Activated CD8-positive, alpha-beta T cell treated with anti-CD3 and anti-CD28 coated beads, Interleukin-2, amount 10 ng/mL, durations not matched to agents 7 days and 5 days (primary cell): ENCODE data around the gene TMEM229A. TPM values are rescaled to one million over a fixed set of nuclear protein-coding genes. Genes with fewer than 3 reads are reported as not detected.
A peak's percentile ranks its signal among the peaks of the same experiment; 100 is the strongest.
"Not testable (repeated sequence)": the region's sequence is repeated elsewhere in the genome, so short reads cannot be mapped to it uniquely, and the experiment has no call there.

Experiments
- ATAC-seq: fragments of 150-1000 bp; cut with Tn5 transposase; one replicate; pipeline ENCODE4 v1.10.0; 2021; ENCODE audit warnings: moderate library complexity
- CTCF ChIA-PET: fragments of 350-600 bp; sonication (Branson Sonifier 250); formaldehyde crosslinking; loops from one replicate; lab custom pipeline; 2021; ENCODE audit warnings: antibody characterized with exemption; lab: Charles Lee
- POLR2A ChIA-PET: fragments of 350-600 bp; sonication (Branson Sonifier 250); formaldehyde crosslinking; loops from one replicate; lab custom pipeline; 2021; ENCODE audit warnings: antibody characterized with exemption; lab: Charles Lee
- DNase-seq: peaks from one replicate; pipeline ENCODE4 v3.0.0-alpha.2; 2020
- H3K27ac Mint-ChIP-seq: one replicate; pipeline ENCODE4 v1.8.0; 2021; ENCODE audit warnings: mild to moderate bottlenecking, mixed read lengths
- H3K27me3 Mint-ChIP-seq: one replicate; pipeline ENCODE4 v1.8.0; 2021; ENCODE audit warnings: low read depth, mixed read lengths
- H3K36me3 Mint-ChIP-seq: one replicate; pipeline ENCODE4 v1.8.0; 2021; ENCODE audit warnings: low read depth, mixed read lengths
- H3K4me1 Mint-ChIP-seq: one replicate; pipeline ENCODE4 v1.8.0; 2021; ENCODE audit warnings: low read depth, mixed read lengths
- H3K4me3 Mint-ChIP-seq: one replicate; pipeline ENCODE4 v1.8.0; 2021; ENCODE audit warnings: mild to moderate bottlenecking, mixed read lengths
- H3K9me3 Mint-ChIP-seq: one replicate; pipeline ENCODE4 v1.8.0; 2022; ENCODE audit warnings: mixed read lengths; ENCODE audit not compliant: insufficient read depth
- total RNA-seq, 2 experiments: library from RNA; stranded (reverse); gene quantifications; one replicate each; pipeline ENCODE4 v1.2.3, GENCODE V29; 2021

Gene TMEM229A
- total RNA-seq, 2 experiments from 2014 or later = not detected

DNA sequence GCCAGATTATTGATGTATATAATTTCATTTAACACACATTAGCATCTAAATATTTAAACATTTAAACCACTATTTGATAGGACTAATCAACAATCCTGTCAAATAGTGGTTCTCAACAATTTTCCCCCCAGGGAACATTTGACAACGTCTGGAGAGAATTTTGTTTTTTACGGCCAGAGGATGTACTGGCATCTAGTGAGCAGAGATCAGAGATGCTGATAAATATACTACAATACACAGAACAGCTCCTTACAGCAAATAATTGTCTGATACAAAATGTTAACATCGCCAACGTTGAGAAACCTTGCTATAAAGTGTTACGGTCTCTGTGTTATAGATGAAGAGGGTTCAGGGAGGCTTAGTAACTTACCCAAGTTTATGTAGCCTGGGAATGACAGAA lies 25.0 kb upstream of the TMEM229A start:
- H3K9me3 Mint-ChIP-seq = no peaks in the 10 kb centered on the region
- ATAC-seq (no peak), DNase-seq (no peak)
- no peaks in the 10 kb centered on the region for H3K36me3 Mint-ChIP-seq
- ChIA-PET POLR2A (no interaction called here), CTCF (no interaction called here)
- no peak overlapping the region for H3K27ac Mint-ChIP-seq
- no peak overlapping the region for H3K4me3 Mint-ChIP-seq
- no peaks in the 10 kb centered on the region for H3K4me1 Mint-ChIP-seq
- no peaks in the 10 kb centered on the region for H3K27me3 Mint-ChIP-seq

DNA sequence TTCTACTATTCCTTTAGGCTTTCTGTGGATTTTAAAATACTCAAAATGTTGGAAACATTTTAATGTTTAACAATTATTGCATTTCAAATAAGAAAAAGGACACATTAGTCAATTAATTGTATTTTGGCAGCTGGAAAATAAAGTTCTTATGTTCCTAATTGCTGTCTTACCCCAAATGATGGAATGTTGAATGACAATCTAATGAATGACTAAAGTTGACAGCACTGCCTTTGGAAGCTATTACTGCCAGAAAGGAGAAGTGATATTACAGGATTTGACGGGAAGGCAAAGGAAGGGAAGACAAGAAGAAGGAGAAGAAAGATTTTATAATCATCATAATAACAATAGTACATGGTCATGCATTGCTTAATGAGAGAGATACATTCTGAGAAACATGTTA lies 23.4 kb upstream of the TMEM229A start:
- ChIA-PET CTCF (no interaction called here), POLR2A (no interaction called here)
- no peak overlapping the region for H3K4me3 Mint-ChIP-seq

DNA sequence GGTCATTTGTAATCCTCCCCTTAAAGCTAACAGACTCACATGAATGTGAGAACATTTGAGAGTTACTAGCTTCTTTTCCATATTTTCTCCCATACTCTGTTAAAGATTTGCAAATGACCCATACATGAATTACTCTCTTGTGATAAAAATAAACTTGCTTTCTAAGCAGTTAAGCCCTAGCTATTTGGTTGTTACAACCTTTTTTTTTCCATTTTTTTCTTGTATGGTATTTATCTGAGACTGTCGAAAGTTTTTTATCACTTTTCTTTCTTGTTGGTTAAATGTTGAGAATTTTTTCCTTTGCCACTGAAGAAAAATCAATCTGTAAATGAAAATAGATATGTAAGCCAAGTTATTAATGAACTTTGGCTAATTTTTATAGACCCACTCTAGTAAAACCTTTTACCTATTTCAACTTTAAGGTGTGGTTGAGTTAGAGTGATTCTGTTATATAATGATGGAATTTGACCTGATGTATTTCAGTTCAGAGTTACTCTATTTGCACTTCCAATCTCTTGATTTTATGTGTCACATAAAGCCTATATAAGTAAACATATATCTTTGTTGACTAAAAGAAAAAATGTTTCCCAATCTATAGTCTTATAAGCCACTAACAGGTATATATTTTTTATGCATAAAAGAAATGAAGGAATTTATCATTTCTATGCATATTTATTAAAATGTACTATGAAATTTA lies 19.0 kb upstream of the TMEM229A start:
- ChIA-PET POLR2A (no interaction called here), CTCF (no interaction called here)
- Mint-ChIP-seq H3K4me1 (no peaks in the 10 kb centered on the region), H3K36me3 (no peaks in the 10 kb centered on the region), H3K9me3 (no peaks in the 10 kb centered on the region), H3K4me3 (no peak overlapping the region), H3K27ac (no peak overlapping the region), H3K27me3 (no peaks in the 10 kb centered on the region)
- ATAC-seq (no peak), DNase-seq (no peak)

More for the DNA sequence above, 23.4 kb upstream of the TMEM229A start:
- ATAC-seq (no peak), DNase-seq (no peak)
- no peaks in the 10 kb centered on the region for H3K36me3 Mint-ChIP-seq
- no peaks in the 10 kb centered on the region for H3K4me1 Mint-ChIP-seq
- H3K27ac Mint-ChIP-seq = no peak overlapping the region
- no peaks in the 10 kb centered on the region for H3K27me3 Mint-ChIP-seq
- no peaks in the 10 kb centered on the region for H3K9me3 Mint-ChIP-seq

DNA sequence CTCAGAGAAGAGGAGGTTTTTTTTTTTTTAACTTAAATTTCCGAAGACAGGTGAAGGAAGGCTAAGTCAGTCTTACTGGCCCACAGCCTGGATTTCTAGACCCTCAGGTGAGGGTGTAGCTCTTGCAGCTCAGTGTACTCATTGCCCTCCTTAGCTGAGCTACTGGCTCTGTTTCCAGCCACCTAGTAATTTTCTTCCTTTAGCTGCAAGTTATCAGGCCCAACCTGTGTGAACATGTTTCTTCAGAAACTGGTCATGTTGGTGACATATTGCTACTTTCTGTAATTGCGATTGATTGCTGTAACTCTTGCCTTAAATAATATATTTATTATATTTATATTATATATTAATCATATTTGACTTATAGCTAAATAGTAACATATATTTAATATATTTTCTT lies 10.0 kb upstream of the TMEM229A start:
- Mint-ChIP-seq H3K27ac (no peak overlapping the region), H3K9me3 (no peaks in the 10 kb centered on the region), H3K4me3 (no peak overlapping the region), H3K36me3 (no peaks in the 10 kb centered on the region), H3K27me3 (no peaks in the 10 kb centered on the region), H3K4me1 (no peaks in the 10 kb centered on the region)
- ChIA-PET CTCF (no interaction called here), POLR2A (no interaction called here)
- ATAC-seq = no peak
- no peak for DNase-seq

DNA sequence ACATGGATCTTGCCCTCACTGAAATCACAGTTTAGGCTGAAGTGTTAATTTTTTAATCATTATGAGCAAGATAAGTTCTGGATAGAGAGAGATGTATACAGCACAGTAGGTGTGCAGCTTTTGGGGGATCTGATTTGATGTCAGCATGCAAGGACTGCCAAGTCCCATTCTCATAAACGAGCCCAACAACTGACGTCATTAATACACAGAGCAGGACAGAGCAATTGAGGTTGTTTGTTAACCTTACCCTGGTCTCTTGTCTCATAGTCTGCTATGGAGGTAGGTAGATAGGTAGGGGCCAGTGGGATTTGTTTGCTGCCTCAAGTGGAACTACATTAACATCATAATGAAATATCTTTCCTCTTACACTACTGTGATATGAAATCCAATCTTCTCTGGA lies 8.6 kb upstream of the TMEM229A start:
- DNase-seq = no peak
- no peak overlapping the region for H3K4me3 Mint-ChIP-seq
- no peak for ATAC-seq
- no peak overlapping the region for H3K27ac Mint-ChIP-seq
- ChIA-PET CTCF (no interaction called here), POLR2A (no interaction called here)
- H3K4me1 Mint-ChIP-seq = no peaks in the 10 kb centered on the region
- H3K9me3 Mint-ChIP-seq = no peaks in the 10 kb centered on the region
- peaks cover 3% of the 10 kb centered on the region for H3K27me3 Mint-ChIP-seq
- no peaks in the 10 kb centered on the region for H3K36me3 Mint-ChIP-seq

DNA sequence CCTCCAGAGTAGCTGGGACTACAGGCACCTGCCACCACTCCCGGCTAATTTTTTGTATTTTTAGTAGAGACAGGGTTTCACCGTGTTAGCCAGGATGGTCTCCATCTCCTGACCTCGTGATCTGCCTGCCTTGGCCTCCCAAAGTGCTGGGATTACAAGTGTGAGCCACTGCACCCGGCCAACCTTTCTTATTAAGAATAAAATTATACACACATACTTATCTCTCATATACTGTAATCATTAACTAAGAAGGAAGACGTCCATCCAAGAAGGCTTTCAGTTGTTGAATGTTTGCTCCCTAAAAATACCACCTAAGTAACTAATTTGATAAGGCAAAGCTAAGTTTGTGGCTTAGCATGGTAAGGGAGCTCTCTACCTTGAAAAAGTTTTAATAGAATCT lies 5.0 kb upstream of the TMEM229A start:
- H3K4me3 Mint-ChIP-seq, CTCF ChIA-PET, H3K9me3 Mint-ChIP-seq, H3K36me3 Mint-ChIP-seq, H3K4me1 Mint-ChIP-seq, ATAC-seq, DNase-seq, H3K27ac Mint-ChIP-seq: not testable (repeated sequence)
- H3K27me3 Mint-ChIP-seq = peaks cover 20% of the 10 kb centered on the region
- POLR2A ChIA-PET = interaction anchor here (0.6 kb wide), 1 partner anchor 9 kb away, joined by 3 read pairs; no protein-coding TSS in a partner anchor

DNA sequence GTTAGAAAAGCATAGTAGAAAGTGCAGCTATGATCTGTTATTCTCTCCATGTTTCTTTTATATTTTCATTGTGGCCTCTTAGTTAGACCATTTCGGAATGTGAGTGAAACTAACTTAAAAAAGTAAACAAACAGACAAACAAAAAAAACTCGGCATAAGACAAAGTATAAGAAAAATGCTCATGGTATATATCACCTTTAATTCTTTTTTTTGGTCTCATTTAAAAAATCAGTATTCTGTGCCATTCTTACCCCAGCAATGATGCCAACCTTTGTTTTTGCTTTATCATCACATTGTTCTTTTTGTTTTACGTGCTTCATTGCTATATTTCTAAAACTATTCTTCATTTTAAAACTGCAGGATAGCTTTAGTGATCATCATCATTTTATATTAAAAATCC lies 2.8 kb upstream of the TMEM229A start:
- peaks cover 6% of the 10 kb centered on the region for H3K4me1 Mint-ChIP-seq
- ATAC-seq (no peak), DNase-seq (no peak)
- no peak overlapping the region for H3K27ac Mint-ChIP-seq
- no peak overlapping the region for H3K4me3 Mint-ChIP-seq
- ChIA-PET POLR2A (no interaction called here), CTCF (no interaction called here)
- no peaks in the 10 kb centered on the region for H3K36me3 Mint-ChIP-seq
- H3K27me3 Mint-ChIP-seq = peaks cover 36% of the 10 kb centered on the region
- no peaks in the 10 kb centered on the region for H3K9me3 Mint-ChIP-seq

DNA sequence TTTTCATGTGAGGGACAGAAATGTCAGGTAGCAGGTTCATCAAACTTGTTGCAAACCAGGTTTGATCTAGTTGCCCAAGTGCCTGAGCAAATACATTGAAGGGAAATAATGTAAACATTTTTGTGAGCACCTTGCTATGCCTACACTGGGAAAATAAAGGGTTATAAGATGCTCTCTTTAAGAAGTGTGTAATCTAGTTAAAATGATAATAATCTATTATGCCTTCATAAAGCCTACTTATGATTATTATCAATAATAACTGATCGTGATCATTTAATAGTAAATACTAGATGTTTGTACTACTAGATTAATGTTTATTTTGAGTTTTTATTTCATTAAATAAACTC lies 1.9 kb upstream of the TMEM229A start:
- Mint-ChIP-seq H3K36me3 (no peaks in the 10 kb centered on the region), H3K27me3 (peaks cover 43% of the 10 kb centered on the region), H3K9me3 (no peaks in the 10 kb centered on the region), H3K4me1 (peaks cover 6% of the 10 kb centered on the region), H3K27ac (no peak overlapping the region), H3K4me3 (no peak overlapping the region)
- ATAC-seq (no peak), DNase-seq (no peak)
- CTCF ChIA-PET = no interaction called here
- POLR2A ChIA-PET = interaction anchor here (0.6 kb wide), 1 partner anchor 63 kb away, joined by 3 read pairs; no protein-coding TSS in a partner anchor

DNA sequence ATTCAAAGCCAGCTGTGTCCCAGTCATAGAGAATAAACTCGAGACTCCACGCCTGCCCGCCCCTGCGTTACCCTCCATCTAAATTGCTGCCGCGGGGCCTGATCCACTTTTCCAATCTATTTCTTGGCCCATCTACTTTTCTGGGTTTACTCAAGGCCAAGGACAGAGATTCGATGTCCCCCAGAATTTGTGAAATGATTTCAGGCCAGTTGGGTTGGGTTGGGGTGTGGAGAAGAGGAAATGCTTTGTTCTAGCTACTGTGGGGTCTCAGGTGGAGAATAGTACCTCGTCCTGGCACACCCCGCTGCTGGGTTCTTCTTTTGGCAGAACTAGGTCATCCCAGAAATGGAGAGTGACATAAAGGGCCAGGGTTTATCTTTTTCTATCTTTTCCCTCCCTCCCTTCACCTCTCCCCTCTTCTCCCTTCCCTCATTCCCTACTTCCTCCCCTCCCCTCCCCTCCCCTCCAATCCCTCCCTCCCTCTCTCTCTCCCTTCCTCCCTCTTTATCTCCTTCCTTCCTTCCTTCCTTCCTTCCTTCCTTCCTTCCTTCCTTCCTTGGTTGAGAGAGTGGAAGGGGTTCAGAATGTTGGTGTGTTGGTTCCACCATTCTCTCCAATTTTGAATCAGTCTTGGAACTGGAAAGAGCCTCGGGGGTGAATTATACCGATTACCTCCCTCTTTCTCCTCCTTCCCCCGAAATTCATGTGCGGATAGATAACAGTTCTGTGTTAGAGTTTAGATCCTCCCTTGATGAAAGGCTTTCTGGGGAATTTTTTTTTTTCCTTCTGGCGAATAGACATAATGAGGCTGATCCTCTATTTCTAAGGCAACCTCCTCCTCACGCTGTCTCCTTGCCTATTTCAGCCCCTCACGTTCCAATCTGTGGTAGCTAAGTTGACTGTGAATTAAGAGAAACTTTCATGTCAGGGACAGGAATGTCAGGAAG lies 1.2 kb upstream of the TMEM229A start:
- ChIA-PET CTCF (no interaction called here), POLR2A (interaction anchor here (0.6 kb wide), 1 partner anchor 64 kb away, joined by 3 read pairs; no protein-coding TSS in a partner anchor)
- ATAC-seq = no peak
- Mint-ChIP-seq H3K27me3 (peaks cover 43% of the 10 kb centered on the region), H3K27ac (no peak overlapping the region), H3K4me1 (peaks cover 6% of the 10 kb centered on the region), H3K4me3 (no peak overlapping the region), H3K9me3 (no peaks in the 10 kb centered on the region), H3K36me3 (no peaks in the 10 kb centered on the region)
- DNase-seq = no peak

DNA sequence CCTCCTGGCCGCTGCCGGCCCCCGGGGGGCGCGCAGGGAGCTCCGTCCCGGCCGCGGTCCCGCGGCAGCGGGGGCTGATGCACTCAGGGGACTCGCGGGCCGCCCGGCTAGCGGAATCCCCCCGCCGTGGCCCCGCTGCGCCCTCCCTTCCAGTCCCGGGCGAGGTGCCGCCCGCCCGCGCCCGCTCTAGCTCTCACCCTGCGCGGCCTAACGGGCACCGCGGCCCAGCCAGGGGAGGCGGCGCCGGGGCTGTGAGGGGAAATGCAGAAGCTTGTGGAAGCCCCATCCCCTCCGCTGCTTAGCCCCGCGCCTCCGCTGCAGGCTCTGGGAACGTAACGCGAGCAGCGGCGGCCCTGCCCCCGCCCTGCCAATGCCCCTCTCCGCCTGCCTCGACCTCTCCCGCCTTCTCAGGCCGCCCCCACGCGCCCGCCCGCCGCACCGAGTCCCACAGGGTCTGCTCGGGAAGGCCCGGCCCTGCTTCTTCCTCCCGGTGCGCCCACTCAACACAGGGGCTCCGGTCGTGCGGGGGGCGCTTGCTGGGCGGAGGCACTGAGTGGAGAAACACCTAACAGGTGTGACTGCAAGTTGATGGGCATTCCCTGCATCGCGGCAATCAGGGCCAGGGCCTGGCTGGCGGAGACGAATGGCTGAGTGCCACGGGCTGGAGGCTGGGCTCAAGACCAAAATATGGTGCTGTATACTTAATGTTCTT lies 384 bp upstream of the TMEM229A start:
- Mint-ChIP-seq H3K27me3 (peaks cover 43% of the 10 kb centered on the region), H3K36me3 (no peaks in the 10 kb centered on the region), H3K27ac (no peak overlapping the region), H3K9me3 (no peaks in the 10 kb centered on the region), H3K4me3 (no peak overlapping the region), H3K4me1 (peaks cover 6% of the 10 kb centered on the region)
- ATAC-seq (peak; percentile 23), DNase-seq (no peak)
- POLR2A ChIA-PET = no interaction called here
- CTCF ChIA-PET = no interaction called here

DNA sequence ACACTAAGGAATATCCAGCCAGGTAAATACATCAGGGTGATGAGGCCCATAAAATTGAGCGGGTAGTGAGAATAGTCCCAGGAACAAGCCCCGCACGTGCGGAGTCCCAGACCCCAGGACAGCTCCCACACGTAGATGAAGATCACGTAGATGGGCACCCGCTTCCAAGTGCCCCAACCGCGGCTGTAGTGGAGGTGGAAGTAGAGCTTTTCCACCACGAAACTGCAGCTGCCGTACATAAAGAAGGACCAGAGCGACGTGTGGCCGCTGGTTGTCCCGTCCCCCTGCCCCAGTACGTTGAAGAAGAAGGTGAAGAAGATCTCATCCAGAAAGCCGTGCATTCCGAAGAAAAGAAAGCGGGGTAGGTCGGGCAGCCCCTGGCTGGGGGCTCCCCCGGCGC lies 948 bp downstream of the TMEM229A start:
- H3K27me3 Mint-ChIP-seq = peaks cover 43% of the 10 kb centered on the region
- POLR2A ChIA-PET = no interaction called here

DNA sequence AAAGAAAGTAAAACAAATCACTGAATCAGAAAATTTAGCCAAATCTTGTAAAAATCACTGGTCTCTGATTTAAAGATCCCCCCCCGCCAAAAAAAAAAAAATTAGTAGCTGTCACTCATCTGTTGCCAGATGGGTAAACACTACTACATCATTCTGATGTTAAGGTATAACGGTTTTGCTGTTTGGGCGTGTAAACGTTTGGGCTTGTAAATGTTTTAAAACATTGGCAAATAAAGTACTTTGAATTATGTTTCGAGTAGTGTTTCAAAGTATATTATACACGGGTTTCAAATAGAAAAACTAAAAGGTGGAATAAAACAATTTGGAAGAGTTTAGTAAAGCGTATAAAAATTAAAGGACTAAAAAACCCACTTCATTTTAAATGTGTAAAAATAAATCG lies 1.5 kb downstream of the TMEM229A start:
- ChIA-PET CTCF (no interaction called here), POLR2A (no interaction called here)
- no peaks in the 10 kb centered on the region for H3K9me3 Mint-ChIP-seq
- no peak overlapping the region for H3K27ac Mint-ChIP-seq
- peaks cover 40% of the 10 kb centered on the region for H3K27me3 Mint-ChIP-seq
- peaks cover 6% of the 10 kb centered on the region for H3K4me1 Mint-ChIP-seq
- ATAC-seq (no peak), DNase-seq (no peak)
- no peak overlapping the region for H3K4me3 Mint-ChIP-seq
- no peaks in the 10 kb centered on the region for H3K36me3 Mint-ChIP-seq

More for the DNA sequence above, 948 bp downstream of the TMEM229A start:
- H3K4me1 Mint-ChIP-seq = peaks cover 6% of the 10 kb centered on the region
- no peaks in the 10 kb centered on the region for H3K9me3 Mint-ChIP-seq
- DNase-seq (no peak), ATAC-seq (no peak)
- no peaks in the 10 kb centered on the region for H3K36me3 Mint-ChIP-seq
- H3K4me3 Mint-ChIP-seq = no peak overlapping the region
- H3K27ac Mint-ChIP-seq = no peak overlapping the region
- CTCF ChIA-PET = no interaction called here
